ENCODE results near the gene SATL1.

GRCh38 chrX:85139422-85139821 lies 104.2 kb downstream of the SATL1 start:
- TF ChIP-seq EZH2 (IDR thresholded peaks at IDR 0.05; ENCODE audit: insufficient read depth, poor library complexity, severe bottlenecking) (no peak), EZH2phosphoT487 (IDR thresholded peaks at IDR 0.05; ENCODE audit: insufficient read depth, low read depth) (no peak)
